SK-N-SH (cell line): ENCODE results near the gene CPXM1.

Experiments used
- EZH2phosphoT487 ChIP-seq: fragments of 200-600 bp; sonication (generic); IDR thresholded peaks from 2 replicates; pipeline ENCODE4 v1.6.1; 2017; ENCODE audit warnings: low read depth, mixed run types, mild to moderate bottlenecking, antibody characterized with exemption, moderate library complexity, borderline replicate concordance
- FOSL2 ChIP-seq: IDR thresholded peaks from 2 replicates; pipeline ENCODE4 v1.4.0; 2012; ENCODE audit warnings: low read depth, mild to moderate bottlenecking, moderate library complexity, borderline replicate concordance
- JUND ChIP-seq: IDR thresholded peaks from 2 replicates; pipeline ENCODE4 v1.4.0; 2012
- MXI1 ChIP-seq: IDR thresholded peaks from 2 replicates; pipeline ENCODE4 v1.6.1; 2012; ENCODE audit warnings: mild to moderate bottlenecking, low read depth, low read length, improper control_type of control experiment
- RAD21 ChIP-seq: IDR thresholded peaks from 2 replicates; pipeline ENCODE4 v1.6.1; 2012; ENCODE audit warnings: mild to moderate bottlenecking, low read length
- RXRA ChIP-seq: IDR thresholded peaks from 2 replicates; pipeline ENCODE4 v1.4.0; 2012; ENCODE audit warnings: low read depth, mild to moderate bottlenecking, borderline replicate concordance
- SIN3A ChIP-seq: IDR thresholded peaks from 2 replicates; pipeline ENCODE4 v1.6.1; 2012; ENCODE audit warnings: low read depth, mild to moderate bottlenecking, low read length, moderate library complexity, borderline replicate concordance
- TAF1 ChIP-seq: IDR thresholded peaks from 2 replicates; pipeline ENCODE4 v1.6.1; 2012; ENCODE audit warnings: low read depth, mild to moderate bottlenecking, low read length, moderate library complexity, borderline replicate concordance
- TF ChIP-seq, protein P1 (sequence below): fragments of 200-600 bp; sonication (generic); IDR thresholded peaks from 2 replicates; pipeline ENCODE4 v1.6.1; 2017; ENCODE audit warnings: antibody characterized with exemption, mild to moderate bottlenecking, moderate library complexity

DNA sequence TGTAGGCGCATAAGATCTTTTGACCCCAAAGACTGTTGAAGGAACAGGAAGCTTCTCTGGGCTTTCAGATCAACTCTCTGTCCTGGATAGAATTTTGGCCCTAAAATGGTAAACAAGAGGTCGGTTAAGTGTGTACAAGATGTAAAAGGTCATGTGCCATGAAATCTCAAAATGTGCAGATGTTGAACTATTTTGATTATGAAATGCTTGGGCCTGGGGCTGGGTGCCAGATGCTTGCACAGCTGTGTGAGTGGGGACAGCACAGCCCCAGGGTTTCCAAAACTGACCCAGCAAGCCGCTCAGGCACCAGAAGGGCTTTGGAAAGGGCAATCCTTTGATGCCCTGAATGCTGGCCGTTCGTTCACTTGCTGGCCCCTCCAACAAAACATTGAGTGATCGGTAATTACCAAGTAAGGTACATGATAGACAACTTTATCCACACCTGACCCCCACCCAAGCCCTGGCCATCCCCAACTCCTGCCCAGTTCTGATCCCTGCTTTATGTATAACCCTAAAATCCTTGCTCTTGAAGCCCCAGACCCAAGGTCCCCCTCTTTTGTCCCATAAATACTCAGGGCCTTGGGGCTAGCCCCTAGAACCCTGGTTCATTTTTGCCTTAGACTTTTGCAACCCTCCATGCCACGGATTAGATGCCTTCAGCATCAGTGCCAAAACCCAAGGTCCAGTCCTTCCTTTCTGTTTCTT is 17.6 kb upstream of the CPXM1 start:
- TF ChIP-seq, protein P1, sequence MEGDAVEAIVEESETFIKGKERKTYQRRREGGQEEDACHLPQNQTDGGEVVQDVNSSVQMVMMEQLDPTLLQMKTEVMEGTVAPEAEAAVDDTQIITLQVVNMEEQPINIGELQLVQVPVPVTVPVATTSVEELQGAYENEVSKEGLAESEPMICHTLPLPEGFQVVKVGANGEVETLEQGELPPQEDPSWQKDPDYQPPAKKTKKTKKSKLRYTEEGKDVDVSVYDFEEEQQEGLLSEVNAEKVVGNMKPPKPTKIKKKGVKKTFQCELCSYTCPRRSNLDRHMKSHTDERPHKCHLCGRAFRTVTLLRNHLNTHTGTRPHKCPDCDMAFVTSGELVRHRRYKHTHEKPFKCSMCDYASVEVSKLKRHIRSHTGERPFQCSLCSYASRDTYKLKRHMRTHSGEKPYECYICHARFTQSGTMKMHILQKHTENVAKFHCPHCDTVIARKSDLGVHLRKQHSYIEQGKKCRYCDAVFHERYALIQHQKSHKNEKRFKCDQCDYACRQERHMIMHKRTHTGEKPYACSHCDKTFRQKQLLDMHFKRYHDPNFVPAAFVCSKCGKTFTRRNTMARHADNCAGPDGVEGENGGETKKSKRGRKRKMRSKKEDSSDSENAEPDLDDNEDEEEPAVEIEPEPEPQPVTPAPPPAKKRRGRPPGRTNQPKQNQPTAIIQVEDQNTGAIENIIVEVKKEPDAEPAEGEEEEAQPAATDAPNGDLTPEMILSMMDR = no peak
- no peak for TF ChIP-seq MXI1
- TF ChIP-seq JUND = no peak
- TF ChIP-seq TAF1 = no peak
- TF ChIP-seq SIN3A = no peak
- TF ChIP-seq FOSL2 = no peak
- TF ChIP-seq RAD21 = no peak
- TF ChIP-seq RXRA = no peak
- no peak for TF ChIP-seq EZH2phosphoT487
